GM21360 (cell line): ENCODE results near the gene TUBA3D.
"Not testable (repeated sequence)": the region's sequence is repeated elsewhere in the genome, so short reads cannot be mapped to it uniquely, and the experiment has no call there.

Experiments
- ATAC-seq: cut with Tn5 transposase; IDR thresholded peaks from one replicate; pipeline ENCODE4 v1.9.1; 2021; ENCODE audit warnings: mild to moderate bottlenecking, moderate library complexity; ENCODE audit not compliant: unreplicated experiment

TUBA3D gene

GRCh38 chr2:131475831-131476230, at the start of gene TUBA3D:
Gene TUBA3D, plus strand, starts transcription at chr2:131476119. Its CDS starts 81 bp downstream, at chr2:131476200.
- no peak for ATAC-seq

DNA sequence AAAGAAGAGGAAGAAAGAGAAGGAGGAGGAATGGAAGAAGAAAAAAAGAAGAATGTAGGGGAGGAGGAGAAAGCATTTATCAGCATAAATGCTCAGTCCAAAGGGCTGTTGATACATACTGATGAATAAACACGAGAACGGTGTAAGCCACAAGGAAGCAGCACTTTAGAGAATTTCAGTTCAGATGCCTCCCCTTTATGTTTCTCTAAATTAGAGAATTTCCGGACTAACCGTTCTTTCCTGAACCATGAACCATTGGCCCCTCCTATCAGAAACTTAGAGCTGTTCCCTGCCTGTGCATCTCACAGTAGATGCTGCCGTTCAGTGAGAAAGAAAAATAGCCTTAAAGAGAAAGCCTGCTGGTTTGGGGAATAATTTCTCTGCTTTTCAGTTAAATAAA, 49.2 kb upstream of the TUBA3D start:
- ATAC-seq, result no peak

- no peak for ATAC-seq
Measured at GRCh38 chr2:131431336-131431735, 44.6 kb upstream of the TUBA3D start.

- ATAC-seq, result not testable (repeated sequence)
Measured at GRCh38 chr2:131440742-131441468, 35.0 kb upstream of the TUBA3D start.

DNA sequence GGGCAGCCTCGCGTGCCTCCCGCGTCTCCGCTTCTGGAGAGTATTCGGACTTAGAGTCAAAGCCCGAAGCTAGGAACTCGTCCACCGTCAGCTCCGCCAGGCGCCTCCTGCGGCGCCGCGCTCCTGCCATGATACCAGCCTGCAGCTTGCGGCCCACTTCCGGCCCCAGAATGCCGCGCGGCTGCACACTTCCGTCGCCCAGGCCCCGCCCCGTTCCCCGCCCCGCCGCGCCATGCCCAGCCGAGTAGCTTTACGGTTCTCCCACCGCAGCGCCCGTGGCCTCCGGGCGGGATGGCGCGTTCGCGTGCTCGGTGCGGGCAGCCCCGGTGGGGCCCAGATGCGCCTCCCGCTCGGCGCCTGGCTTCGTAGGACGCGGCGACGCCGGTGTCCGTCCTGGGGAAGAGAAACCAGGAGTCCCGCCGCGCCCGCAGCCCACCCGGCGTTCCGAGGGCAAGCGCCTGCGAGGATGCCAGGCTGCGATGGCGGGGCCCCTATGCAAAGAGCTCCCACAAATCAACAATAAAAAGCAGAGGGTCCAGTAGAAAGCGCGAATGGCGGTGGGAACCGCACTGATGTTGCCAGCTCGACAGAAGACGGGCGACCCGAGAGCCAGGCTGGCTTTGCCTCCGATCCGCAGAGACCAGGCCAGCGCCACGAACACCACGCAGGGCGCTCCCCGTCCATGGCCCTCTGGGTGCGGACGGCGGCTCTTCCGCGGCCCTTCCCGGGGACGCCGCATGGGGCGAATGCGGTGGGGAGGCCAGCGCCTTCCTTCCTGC, 31.0 kb upstream of the TUBA3D start:
- not testable (repeated sequence) for ATAC-seq

DNA sequence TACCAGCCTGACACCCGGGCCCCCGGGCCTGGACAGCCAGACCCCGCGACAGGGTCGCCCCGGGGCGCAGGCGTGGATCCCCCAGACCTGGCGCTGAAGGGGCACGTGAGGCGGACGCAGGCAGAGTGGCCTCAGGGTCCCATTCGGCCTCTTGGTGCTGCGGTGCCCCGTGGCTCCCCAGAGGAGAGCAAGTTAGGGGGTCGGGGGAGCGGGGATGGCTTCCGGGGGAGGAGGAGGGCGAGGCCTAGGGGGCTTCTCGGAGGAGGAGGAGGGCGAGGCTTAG, 30.5 kb upstream of the TUBA3D start:
- not testable (repeated sequence) for ATAC-seq

- no peak for ATAC-seq
Measured at GRCh38 chr2:131445896-131446295, 30.0 kb upstream of the TUBA3D start.

GRCh38 chr2:131447981-131448380, 27.9 kb upstream of the TUBA3D start:
- not testable (repeated sequence) for ATAC-seq

DNA sequence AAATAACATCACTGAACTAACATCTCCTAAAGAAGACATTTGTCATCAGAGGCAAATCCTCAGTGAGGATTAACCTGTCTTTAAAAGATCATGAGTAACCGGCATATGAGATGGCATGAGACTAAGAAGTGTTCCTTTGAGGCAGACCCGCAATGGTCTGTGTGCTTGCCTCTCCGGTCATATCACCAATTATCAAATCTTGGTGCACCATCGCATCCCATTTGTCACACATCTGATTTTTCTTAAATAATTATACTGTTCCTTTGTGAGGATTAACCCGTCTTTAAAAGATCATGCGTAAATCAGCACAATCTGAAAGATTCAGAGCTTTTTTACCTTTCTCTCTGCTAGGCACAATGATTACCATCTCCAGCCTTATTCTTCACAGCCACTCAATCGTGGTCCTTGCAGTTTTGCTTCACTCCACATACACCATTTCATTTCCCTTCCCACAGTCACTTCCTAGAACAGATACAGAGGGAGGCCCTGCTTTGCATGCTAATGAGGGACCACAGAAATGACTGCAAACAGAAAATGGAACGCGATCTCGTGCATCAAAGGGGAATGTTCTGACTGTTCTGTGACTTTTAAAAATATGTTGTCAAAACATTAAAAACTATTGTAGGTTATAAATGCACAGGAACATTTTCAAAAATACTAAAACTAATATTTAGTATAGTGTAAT, 24.5 kb upstream of the TUBA3D start:
- peak; percentile 81 for ATAC-seq

DNA sequence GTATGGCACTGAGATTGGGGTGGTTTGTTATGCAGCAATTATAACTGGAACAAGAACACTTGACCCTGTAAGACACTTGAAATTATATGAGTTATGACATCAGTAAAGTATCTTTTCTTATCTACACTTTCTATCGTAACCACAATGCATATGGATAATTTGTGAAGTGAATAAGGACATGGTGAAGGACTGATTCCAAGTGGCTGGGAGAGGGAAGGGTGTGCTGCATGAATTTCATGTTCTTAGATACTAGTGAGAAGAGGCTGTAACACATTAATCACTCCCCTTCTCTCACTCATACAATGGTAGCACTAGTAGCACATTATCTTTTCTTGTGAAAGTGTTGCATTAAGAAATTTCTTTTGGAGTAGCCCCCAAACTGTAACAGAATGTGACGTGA, 21.0 kb upstream of the TUBA3D start:
- ATAC-seq, result not testable (repeated sequence)

DNA sequence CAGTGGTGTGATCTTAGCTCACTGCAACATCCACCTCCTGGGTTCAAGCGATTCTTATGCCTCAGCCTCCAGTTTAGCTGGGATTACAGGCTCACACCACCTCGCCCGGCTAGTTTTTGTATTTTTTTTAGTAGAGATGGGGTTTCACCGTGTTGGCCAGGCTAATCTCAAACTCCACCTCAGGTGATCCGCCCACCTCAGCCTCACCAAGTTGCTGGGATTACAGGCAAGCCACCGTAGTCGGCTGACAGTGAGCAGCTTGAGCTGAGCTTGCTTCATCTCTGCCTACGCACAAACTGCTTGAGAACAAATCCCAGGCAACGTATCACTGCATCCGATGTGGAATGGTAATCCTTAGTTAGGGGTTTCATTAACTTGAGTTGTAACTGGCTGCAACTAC, 8.2 kb upstream of the TUBA3D start:
- not testable (repeated sequence) for ATAC-seq

GRCh38 chr2:131470944-131471343, 5.0 kb upstream of the TUBA3D start:
- ATAC-seq, result not testable (repeated sequence)

DNA sequence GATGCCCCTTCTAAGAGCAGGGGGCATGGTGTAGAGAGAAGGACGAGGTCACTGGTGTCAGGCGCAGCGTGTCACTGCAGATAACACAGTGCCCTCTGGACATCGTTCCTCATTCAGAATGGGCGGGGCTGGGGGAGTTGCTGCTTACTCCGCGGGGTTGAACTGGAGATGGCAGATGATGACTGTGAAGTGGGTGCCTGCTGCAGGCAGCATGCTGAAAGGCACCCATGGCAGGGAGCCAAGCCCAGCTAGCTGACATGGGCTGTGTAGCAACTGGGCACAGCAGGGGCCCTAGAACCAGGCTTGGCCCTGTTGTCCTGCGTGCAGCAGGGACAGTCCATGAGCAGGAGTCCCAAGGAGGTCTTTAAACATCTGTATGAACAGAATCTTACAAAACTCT, 4.3 kb upstream of the TUBA3D start:
- not testable (repeated sequence) for ATAC-seq

DNA sequence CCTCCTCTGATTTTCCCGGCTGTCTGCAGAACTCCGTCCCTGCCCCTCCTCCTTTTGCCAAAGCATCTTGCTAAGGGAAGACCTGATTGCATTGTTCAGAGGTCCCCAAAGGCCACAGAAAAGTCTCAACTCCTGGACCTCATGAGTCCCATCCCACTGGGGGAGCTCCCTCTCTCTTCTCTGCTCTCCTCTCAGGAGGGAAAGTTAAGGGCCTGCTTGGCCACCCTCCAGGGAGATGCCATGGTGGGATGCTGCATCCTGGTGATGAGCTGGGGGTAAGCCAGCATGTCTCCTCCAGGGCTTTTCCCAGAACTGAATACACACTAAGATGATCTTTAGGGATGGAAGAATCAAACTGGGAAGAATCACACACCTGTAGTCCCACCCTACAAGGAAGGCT, 2.7 kb upstream of the TUBA3D start:
- not testable (repeated sequence) for ATAC-seq

GRCh38 chr2:131476363-131476762, 444 bp downstream of the TUBA3D start:
- not testable (repeated sequence) for ATAC-seq

DNA sequence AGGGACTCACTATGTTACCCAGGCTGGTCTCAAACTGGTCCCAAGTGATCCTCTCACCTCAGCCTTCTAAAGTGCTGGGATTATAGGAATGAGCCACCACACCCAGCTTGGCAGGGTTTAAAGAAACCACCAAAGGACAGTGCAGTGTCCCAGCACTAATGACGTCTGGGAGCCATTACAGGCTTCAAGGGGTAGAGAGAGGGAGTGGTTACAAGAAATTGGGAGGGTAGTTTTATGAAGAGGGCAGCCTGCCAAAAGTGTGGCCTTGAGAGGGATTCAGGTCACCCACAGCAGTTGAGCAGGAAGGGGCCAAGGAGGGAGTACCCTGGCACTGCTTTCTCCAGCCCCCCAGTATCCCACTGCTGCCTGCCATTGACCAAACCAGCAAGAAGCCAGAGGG, 1.3 kb downstream of the TUBA3D start:
- ATAC-seq, result not testable (repeated sequence)

GRCh38 chr2:131478074-131478849, 2.3 kb downstream of the TUBA3D start:
- not testable (repeated sequence) for ATAC-seq

DNA sequence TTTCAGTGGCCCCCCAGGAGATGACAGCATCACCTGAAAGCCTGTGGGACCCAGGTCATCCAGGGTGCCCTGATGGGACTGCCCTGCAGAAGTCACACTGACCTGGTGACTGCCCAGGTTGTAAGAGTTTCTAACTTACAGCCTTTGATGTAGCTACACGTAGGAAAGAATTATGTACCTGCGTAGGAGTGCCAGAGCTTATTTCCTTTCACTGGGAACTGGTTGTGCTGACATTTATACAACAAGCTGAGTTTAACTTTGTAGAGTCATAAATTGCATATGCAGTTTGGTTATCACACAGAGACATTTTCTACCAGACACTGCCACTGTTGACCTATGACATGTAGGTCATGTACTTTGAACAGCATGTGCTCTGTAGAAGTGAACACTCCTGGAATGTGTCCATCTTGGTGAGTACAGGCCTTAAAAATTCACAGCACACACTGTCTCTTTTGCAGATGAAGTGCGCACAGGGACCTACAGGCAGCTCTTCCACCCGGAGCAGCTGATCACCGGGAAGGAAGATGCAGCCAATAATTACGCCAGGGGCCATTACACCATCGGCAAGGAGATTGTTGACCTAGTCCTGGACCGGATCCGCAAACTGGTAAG, 3.0 kb downstream of the TUBA3D start:
- not testable (repeated sequence) for ATAC-seq

GRCh38 chr2:131480351-131480750, 4.4 kb downstream of the TUBA3D start:
- ATAC-seq, result not testable (repeated sequence)

DNA sequence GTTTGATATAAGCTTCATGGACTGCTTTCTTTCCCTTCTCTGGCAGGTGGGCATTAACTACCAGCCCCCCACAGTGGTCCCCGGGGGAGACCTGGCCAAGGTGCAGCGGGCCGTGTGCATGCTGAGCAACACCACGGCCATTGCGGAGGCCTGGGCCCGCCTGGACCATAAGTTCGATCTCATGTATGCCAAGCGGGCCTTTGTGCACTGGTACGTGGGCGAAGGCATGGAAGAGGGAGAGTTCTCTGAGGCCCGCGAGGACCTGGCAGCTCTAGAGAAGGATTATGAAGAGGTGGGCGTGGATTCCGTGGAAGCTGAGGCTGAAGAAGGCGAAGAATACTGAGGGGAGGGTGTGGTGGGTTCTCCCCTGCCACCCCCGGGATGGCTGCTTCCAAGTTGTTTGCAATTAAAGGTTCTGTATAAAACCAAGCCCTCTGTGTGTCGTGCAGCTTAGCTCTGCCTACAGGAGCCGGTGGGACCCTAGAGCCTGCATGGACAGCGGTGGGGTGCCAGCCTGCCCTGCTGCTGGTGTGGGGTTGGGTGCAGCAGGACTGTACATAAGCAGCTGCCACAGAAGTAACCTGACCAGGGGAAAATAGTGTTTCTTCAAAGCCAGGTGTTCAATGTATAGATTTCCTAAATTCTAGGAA, 6.7 kb downstream of the TUBA3D start:
- ATAC-seq, result not testable (repeated sequence)
